WTC11 (cell line): ENCODE results near the gene CLEC2B.

Experiments
- TF ChIP-seq, protein P1 (sequence below): fragments of 200-600 bp; IDR thresholded peaks from 2 replicates; pipeline ENCODE4 v1.8.0; 2022; ENCODE audit warnings: antibody characterized with exemption
- TF ChIP-seq, protein P2 (sequence below): sonication (generic); formaldehyde crosslinking; IDR thresholded peaks from 2 replicates; pipeline ENCODE4 v1.8.0; 2022; ENCODE audit warnings: mild to moderate bottlenecking, missing genetic modification reagents

DNA sequence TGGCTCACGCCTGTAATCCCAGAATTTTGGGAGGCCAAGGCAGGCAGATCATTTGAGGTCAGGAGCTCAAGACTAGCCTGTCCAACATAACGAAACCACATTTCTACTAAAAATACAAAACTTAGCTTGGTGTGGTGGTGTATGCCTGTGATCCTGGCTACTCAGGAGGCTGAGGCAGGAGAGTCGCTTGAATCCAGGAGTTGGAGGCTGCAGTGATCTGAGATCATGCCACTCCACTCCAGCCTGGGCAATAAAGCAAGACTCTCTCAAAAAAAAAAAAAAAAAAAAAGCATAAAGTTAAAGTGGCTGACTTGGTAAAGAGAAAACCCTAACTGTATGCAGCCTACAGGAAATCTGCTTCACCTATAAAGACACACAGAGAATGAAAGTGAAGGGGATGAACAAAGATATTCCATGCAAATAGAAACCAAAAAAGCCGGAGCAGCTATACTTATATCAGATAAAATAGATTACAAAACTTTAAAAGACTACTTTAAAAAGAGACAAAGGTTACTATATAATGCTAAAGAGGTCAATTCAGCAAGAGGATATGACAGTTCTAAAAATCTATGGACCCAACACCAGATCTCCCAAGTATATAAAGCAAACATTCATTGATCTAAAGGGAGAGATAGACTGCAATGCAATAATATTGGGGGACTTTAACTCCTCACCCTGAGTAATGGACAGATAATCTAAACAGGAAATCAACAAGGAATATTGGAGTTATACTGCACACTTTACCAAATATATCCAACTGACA lies 4.1 kb downstream of the CLEC2B start:
- TF ChIP-seq, protein P1, sequence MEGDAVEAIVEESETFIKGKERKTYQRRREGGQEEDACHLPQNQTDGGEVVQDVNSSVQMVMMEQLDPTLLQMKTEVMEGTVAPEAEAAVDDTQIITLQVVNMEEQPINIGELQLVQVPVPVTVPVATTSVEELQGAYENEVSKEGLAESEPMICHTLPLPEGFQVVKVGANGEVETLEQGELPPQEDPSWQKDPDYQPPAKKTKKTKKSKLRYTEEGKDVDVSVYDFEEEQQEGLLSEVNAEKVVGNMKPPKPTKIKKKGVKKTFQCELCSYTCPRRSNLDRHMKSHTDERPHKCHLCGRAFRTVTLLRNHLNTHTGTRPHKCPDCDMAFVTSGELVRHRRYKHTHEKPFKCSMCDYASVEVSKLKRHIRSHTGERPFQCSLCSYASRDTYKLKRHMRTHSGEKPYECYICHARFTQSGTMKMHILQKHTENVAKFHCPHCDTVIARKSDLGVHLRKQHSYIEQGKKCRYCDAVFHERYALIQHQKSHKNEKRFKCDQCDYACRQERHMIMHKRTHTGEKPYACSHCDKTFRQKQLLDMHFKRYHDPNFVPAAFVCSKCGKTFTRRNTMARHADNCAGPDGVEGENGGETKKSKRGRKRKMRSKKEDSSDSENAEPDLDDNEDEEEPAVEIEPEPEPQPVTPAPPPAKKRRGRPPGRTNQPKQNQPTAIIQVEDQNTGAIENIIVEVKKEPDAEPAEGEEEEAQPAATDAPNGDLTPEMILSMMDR = no peak
- TF ChIP-seq, protein P2, sequence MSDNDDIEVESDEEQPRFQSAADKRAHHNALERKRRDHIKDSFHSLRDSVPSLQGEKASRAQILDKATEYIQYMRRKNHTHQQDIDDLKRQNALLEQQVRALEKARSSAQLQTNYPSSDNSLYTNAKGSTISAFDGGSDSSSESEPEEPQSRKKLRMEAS (CRISPR knock-in tag) = no peak
